ENCODE results near the gene ADAM12. TPM values are rescaled to one million over a fixed set of nuclear protein-coding genes. Genes with fewer than 3 reads are reported as not detected.

ADAM12 gene
- total and polyA plus RNA-seq, 4 donors, result 0.03 to 0.33 (median 0.19) TPM

DNA sequence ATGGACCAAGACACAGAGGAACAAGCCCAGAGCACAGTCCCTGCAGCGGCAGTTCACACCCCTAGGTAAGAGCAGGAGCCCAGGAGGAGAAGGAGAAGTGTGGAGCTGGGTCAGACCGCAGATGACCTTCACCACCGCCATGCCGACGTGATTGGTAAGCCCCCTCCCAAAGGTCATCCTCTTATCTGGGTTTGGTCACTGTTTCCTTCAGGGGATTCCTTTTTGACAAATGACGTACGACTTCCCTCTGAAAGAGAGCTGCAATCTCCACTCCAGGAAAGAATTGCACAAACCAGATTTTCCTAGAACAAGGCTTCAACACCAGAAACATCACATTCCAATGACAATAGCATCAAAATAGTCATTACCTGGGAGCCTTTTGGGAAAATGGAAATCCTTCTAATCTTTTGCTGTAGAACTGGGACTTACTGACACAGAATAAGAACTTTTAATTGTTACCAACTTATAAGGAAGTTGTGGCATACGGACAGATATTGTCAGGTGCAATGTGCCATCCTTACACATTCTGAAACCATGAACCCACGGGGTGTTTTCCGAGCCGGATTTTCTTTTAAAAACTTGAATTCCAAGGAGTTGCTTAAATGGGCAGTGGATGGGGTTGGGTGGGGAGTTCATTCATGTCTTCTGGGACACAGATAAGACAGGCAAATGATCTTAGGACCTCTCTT, 20.8 kb upstream of the ADAM12 start (continued):
- TF ChIP-seq, protein P1, sequence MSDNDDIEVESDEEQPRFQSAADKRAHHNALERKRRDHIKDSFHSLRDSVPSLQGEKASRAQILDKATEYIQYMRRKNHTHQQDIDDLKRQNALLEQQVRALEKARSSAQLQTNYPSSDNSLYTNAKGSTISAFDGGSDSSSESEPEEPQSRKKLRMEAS (IDR thresholded peaks at IDR 0.05), result no peak
- TF ChIP-seq NR2F2 (IDR thresholded peaks at IDR 0.05) (no peak), HNF4G (IDR thresholded peaks at IDR 0.05) (no peak)
- TF ChIP-seq, protein P2, sequence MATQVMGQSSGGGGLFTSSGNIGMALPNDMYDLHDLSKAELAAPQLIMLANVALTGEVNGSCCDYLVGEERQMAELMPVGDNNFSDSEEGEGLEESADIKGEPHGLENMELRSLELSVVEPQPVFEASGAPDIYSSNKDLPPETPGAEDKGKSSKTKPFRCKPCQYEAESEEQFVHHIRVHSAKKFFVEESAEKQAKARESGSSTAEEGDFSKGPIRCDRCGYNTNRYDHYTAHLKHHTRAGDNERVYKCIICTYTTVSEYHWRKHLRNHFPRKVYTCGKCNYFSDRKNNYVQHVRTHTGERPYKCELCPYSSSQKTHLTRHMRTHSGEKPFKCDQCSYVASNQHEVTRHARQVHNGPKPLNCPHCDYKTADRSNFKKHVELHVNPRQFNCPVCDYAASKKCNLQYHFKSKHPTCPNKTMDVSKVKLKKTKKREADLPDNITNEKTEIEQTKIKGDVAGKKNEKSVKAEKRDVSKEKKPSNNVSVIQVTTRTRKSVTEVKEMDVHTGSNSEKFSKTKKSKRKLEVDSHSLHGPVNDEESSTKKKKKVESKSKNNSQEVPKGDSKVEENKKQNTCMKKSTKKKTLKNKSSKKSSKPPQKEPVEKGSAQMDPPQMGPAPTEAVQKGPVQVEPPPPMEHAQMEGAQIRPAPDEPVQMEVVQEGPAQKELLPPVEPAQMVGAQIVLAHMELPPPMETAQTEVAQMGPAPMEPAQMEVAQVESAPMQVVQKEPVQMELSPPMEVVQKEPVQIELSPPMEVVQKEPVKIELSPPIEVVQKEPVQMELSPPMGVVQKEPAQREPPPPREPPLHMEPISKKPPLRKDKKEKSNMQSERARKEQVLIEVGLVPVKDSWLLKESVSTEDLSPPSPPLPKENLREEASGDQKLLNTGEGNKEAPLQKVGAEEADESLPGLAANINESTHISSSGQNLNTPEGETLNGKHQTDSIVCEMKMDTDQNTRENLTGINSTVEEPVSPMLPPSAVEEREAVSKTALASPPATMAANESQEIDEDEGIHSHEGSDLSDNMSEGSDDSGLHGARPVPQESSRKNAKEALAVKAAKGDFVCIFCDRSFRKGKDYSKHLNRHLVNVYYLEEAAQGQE (IDR thresholded peaks at IDR 0.05), result no peak

DNA sequence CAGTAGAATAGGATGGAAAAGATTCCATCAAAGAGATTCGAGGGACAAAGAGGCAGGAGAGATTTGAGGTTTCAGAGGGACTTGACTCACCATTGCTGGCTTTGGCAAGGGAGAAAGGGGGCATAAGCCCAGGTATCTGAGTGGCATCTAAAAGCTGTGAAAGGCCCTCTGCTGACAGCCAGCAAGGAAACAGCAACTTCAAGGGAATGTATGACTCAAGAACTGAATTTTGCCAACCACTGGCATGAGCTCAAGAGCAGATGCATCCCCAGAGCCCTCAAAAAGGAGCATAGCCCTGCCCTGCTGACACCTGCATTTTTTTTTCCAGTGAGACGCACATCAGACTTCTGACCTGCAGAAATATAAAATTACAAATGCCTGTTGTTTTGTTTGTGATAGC, 19.6 kb upstream of the ADAM12 start:
- WGBS, result 71% methylated on average over 2 of the region's 2 CpGs
- H3K9ac ChIP-seq (ENCODE audit: low read depth in 1 of 2, low read length in 2 of 2), result no peak overlapping the region

More for the DNA sequence above, 19.6 kb upstream of the ADAM12 start:
- no peak overlapping the region for H3K4me3 ChIP-seq (ENCODE audit: low read depth in 1 of 3, low read length in 3 of 3)
- no peaks in the 10 kb centered on the region for H3K9me3 ChIP-seq (ENCODE audit: control insufficient read depth in 4 of 4, low read length in 3 of 4)
- no peaks in the 10 kb centered on the region for H3K36me3 ChIP-seq (ENCODE audit: control insufficient read depth in 4 of 4, insufficient read depth in 3 of 4, low read depth in 1 of 4, low read length in 3 of 4)
- DNase-seq (ENCODE audit: low spot score), result no peak
- peaks cover 0 to 8% (median 1%) of the 10 kb centered on the region in 4 donors for H3K27me3 ChIP-seq (ENCODE audit: control insufficient read depth in 4 of 4, insufficient read depth in 4 of 4, low read length in 3 of 4)
- peaks cover 0 to 3% (median 0%) of the 10 kb centered on the region in 4 donors for H3K4me1 ChIP-seq (ENCODE audit: control insufficient read depth in 4 of 4, insufficient read depth in 4 of 4, low read length in 3 of 4)
- TF ChIP-seq, protein P3, sequence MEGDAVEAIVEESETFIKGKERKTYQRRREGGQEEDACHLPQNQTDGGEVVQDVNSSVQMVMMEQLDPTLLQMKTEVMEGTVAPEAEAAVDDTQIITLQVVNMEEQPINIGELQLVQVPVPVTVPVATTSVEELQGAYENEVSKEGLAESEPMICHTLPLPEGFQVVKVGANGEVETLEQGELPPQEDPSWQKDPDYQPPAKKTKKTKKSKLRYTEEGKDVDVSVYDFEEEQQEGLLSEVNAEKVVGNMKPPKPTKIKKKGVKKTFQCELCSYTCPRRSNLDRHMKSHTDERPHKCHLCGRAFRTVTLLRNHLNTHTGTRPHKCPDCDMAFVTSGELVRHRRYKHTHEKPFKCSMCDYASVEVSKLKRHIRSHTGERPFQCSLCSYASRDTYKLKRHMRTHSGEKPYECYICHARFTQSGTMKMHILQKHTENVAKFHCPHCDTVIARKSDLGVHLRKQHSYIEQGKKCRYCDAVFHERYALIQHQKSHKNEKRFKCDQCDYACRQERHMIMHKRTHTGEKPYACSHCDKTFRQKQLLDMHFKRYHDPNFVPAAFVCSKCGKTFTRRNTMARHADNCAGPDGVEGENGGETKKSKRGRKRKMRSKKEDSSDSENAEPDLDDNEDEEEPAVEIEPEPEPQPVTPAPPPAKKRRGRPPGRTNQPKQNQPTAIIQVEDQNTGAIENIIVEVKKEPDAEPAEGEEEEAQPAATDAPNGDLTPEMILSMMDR (IDR thresholded peaks at IDR 0.05; ENCODE audit: low read depth, low read length, missing input control), result no peak
- TF ChIP-seq, protein P4, sequence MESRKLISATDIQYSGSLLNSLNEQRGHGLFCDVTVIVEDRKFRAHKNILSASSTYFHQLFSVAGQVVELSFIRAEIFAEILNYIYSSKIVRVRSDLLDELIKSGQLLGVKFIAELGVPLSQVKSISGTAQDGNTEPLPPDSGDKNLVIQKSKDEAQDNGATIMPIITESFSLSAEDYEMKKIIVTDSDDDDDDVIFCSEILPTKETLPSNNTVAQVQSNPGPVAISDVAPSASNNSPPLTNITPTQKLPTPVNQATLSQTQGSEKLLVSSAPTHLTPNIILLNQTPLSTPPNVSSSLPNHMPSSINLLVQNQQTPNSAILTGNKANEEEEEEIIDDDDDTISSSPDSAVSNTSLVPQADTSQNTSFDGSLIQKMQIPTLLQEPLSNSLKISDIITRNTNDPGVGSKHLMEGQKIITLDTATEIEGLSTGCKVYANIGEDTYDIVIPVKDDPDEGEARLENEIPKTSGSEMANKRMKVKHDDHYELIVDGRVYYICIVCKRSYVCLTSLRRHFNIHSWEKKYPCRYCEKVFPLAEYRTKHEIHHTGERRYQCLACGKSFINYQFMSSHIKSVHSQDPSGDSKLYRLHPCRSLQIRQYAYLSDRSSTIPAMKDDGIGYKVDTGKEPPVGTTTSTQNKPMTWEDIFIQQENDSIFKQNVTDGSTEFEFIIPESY (IDR thresholded peaks at IDR 0.05), result no peak
- TF ChIP-seq TAF1 (conservative IDR thresholded peaks at IDR 0.05), result no peak
- TF ChIP-seq JUND (IDR thresholded peaks at IDR 0.05), result no peak
- no peak for TF ChIP-seq FOXA1 (IDR thresholded peaks at IDR 0.05)
- TF ChIP-seq GABPA (IDR thresholded peaks at IDR 0.05 in 1 of 2, conservative IDR thresholded peaks at IDR 0.05 in 1 of 2), result no peak
- TF ChIP-seq NR2F2 (IDR thresholded peaks at IDR 0.05), result no peak
- no peak for TF ChIP-seq RAD21 (IDR thresholded peaks at IDR 0.05)
- no peak for TF ChIP-seq SP1 (IDR thresholded peaks at IDR 0.05)
- no peak for TF ChIP-seq EGR1 (IDR thresholded peaks at IDR 0.05; ENCODE audit: low read depth in 2 of 2)
- H3K27ac ChIP-seq (ENCODE audit: low read depth in 1 of 2, low read length in 2 of 2), result no peak overlapping the region

Measured in liver (tissue), 9 donors.